Stimulated activated CD8-positive, alpha-beta memory T cell treated with anti-CD3 and anti-CD28 coated beads, Interleukin-15, amount 100 ng/mL, for 4 hours (primary cell): ENCODE data around the gene RFC4.

Experiments
- DNase-seq, 2 donors: peaks; one replicate each; pipeline ENCODE4 v3.0.0-alpha.2; 2020; ENCODE audit warnings: low read depth in 2 of 2

RFC4 gene

DNA sequence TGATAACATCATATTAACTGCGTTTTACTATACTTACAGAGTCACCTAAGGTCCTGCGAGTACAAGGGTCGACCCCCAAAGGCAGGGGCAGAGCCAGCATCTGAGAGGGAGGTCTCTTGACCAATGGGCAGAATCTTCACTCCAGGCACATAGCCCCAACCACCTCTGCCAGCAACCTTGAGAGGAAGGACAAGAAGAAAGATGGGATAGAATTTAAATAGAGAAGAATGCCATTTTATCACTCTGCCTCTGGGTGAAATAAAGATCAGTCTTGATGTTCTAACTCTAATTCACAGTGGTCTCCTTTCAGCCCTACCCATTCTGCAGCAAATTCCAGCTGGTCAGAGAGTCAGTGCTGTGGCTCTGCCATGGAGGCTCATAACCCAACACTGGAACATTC, 62.6 kb downstream of the RFC4 start:
- DNase-seq: no peak

DNA sequence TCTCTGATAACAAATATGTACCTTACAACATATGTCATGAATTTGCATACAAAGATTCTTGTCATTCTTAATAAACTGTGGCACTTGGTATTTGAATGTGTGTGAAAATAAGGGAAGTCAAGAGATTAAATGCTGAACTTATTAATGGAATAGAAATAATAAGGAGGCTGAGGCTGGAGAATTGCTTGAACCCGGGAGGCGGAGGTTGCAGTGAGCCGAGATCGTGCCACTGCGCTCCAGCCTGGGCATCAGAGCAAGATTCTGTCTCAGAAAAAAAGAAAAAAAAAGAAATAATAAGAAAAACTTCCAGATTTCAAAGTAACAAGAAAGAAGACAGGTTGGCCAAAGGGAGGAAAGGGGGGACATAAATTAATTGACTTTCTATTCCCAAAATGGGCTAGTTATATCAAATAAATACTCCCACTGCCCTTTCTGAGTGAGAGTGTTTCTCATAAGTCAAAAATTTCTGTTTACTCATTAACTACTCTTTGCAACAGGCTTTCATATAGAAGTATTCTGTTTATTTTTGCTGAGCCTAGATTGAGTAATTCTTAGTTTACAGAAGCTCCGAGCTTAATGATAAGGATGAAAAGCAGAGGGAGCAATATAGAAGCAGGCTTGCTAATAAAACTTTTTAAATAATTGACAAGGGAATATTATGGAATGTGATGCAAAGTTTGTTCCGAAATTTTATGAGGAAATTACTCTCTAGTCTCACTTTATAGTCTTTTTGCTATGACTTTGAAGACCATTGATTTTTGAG, 63.5 kb downstream of the RFC4 start:
- no peak for DNase-seq
